GM12875 (cell line): Measurements from ENCODE around the gene NPW.

Experiments used
- H3K4me3 ChIP-seq: one replicate; pipeline ENCODE4 v1.5.1; 2011; ENCODE audit warnings: low read depth, low read length, control low read depth
- TF ChIP-seq, protein P1 (sequence below): IDR thresholded peaks from 2 replicates; pipeline ENCODE4 v1.5.1; 2011; ENCODE audit warnings: low read depth, mild to moderate bottlenecking, control low read depth, inconsistent platforms, low read length, moderate library complexity, borderline replicate concordance; ENCODE audit not compliant: insufficient read depth

The NPW gene

DNA sequence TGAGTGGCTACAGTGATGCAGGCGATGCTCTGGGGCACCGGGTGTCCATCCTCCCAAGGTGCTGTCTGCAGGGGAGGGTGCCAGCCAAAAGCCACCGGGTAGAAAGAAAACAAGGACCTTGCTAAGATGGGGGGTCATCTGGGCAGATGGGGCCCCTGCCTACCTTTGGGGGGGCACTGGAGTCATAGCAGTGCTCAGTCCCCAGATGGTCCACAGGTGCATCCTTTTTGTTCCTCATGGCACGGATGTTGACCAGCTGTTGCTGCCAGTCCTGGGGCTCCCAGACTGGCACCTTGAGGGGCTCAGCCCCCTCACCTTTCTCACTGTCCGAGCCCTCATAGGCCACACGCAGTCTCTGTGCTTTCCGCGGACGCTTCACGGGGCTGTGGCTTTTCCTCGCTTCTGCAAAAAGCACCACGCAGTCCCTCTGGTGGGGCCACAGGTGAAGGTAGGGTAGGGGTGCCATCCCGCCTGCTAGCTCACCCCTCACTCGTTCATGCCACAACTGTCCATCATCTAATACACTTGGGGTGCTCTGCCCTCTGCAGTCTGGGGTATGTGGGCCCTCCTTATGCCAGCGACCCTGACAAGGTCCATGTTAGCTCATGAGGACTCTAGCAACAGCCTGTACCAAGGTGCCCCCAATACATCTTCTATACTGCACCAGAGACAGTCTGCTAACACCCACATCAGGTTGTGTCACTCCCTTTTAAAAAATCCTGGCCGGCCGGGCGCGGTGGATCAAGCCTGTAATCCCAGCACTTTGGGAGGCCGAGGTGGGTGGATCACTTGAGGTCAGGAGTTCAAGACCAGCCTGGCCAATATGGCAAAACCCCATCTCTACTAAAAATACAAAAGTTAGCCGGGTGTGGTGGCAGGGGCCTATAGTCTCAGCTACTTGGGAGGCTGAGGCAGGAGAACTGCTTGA lies 26.6 kb downstream of the NPW start:
- TF ChIP-seq, protein P1, sequence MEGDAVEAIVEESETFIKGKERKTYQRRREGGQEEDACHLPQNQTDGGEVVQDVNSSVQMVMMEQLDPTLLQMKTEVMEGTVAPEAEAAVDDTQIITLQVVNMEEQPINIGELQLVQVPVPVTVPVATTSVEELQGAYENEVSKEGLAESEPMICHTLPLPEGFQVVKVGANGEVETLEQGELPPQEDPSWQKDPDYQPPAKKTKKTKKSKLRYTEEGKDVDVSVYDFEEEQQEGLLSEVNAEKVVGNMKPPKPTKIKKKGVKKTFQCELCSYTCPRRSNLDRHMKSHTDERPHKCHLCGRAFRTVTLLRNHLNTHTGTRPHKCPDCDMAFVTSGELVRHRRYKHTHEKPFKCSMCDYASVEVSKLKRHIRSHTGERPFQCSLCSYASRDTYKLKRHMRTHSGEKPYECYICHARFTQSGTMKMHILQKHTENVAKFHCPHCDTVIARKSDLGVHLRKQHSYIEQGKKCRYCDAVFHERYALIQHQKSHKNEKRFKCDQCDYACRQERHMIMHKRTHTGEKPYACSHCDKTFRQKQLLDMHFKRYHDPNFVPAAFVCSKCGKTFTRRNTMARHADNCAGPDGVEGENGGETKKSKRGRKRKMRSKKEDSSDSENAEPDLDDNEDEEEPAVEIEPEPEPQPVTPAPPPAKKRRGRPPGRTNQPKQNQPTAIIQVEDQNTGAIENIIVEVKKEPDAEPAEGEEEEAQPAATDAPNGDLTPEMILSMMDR, result no peak
- no peak overlapping the region for H3K4me3 ChIP-seq

DNA sequence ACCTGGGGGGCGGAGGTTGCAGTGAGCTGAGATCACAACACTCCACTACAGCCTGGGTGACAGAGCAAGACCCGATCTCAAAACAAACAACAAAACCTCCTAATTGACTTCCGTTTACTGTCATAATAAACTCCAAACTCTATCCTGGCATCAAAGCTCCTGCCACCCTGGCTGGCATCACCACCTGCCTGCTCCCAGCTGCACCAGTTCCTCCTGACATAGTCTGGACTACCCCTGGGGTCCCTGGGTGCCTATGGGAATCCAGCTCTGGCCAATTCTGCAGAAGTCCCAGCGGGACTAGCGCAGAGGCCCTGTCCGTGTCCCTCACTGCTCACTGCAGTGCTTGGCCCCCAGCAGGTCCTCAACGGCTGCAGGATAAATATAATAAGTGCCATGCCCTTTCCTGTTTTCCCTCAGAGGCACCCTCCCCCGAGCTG lies 27.3 kb downstream of the NPW start:
- peak overlapping the region; percentile 87 for H3K4me3 ChIP-seq
- TF ChIP-seq, protein P1, result no peak

GRCh38 chr16:2047330-2048115 lies 27.9 kb downstream of the NPW start, which contains the start of the genes NTHL1 and TSC2:
Gene NTHL1 (minus strand): TSS chr16:2047834. CDS start chr16:2047823, 11 bp downstream.
Gene TSC2 (plus strand): TSS chr16:2047985. CDS start chr16:2048616, 631 bp downstream.
- H3K4me3 ChIP-seq, result peak within 1 kb of the TSS; percentile 87
- TF ChIP-seq, protein P1, result no peak

- TF ChIP-seq, protein P1, result no peak
- H3K4me3 ChIP-seq, result peak overlapping the region; percentile 87
Observed at GRCh38 chr16:2048116-2048543, 28.5 kb downstream of the NPW start.

- no peak overlapping the region for H3K4me3 ChIP-seq
- TF ChIP-seq, protein P1, result no peak
Observed at GRCh38 chr16:2053211-2053610, 33.6 kb downstream of the NPW start.

DNA sequence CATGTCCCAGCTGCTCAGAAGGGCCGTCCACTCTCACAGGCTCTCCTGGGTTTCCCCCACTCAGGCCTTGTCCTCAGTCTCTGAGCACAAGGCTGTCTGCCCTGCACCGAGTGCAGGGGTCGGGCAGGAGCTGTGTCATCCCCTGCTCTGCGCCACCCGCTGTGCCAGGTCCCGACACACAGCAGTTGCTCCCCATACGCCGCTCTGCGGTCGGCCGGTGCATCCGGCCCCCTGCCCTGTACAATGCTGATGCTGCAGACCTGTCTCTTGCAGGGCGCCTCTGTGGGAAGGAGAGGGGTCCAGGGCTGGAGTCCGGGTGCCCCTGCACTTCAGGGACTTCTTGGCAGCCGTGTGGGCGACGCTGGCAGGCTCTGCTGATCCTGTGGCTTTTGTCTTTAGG lies 34.3 kb downstream of the NPW start:
- H3K4me3 ChIP-seq, result no peak overlapping the region
- TF ChIP-seq, protein P1, result no peak
